ENCODE results near the gene CMYA5. TPM values are rescaled to one million over a fixed set of nuclear protein-coding genes. Genes with fewer than 3 reads are reported as not detected.
"Not testable (repeated sequence)": the region's sequence is repeated elsewhere in the genome, so short reads cannot be mapped to it uniquely, and the experiment has no call there.

The CMYA5 gene
- total RNA-seq, 1 experiment from 2014 or later: 0.07 TPM

- Histone ChIP-seq H3K4me3 (no peak overlapping the region), H3K9me3 (no peaks in the 10 kb centered on the region), H3K27me3 (no peaks in the 10 kb centered on the region), H3K36me3 (no peaks in the 10 kb centered on the region)
- DNase-seq: no peak
These were observed 5.9 kb downstream of the CMYA5 start for GRCh38 chr5:79695526-79695925.

- Histone ChIP-seq H3K27me3 (no peaks in the 10 kb centered on the region), H3K4me3 (no peak overlapping the region), H3K9me3 (no peaks in the 10 kb centered on the region), H3K36me3 (no peaks in the 10 kb centered on the region)
- no peak for DNase-seq
These were observed 7.9 kb downstream of the CMYA5 start for GRCh38 chr5:79697222-79698170.

GRCh38 chr5:79699763-79700400 is 10.2 kb downstream of the CMYA5 start:
- Histone ChIP-seq H3K27me3 (no peaks in the 10 kb centered on the region), H3K9me3 (no peaks in the 10 kb centered on the region), H3K4me3 (no peak overlapping the region), H3K36me3 (no peaks in the 10 kb centered on the region)
- DNase-seq: no peak

- no peaks in the 10 kb centered on the region for H3K36me3 ChIP-seq
- no peaks in the 10 kb centered on the region for H3K9me3 ChIP-seq
- H3K27me3 ChIP-seq: no peaks in the 10 kb centered on the region
- no peak overlapping the region for H3K4me3 ChIP-seq
- DNase-seq: peak; percentile 5
These were observed 13.2 kb downstream of the CMYA5 start for GRCh38 chr5:79702606-79703380.

GRCh38 chr5:79703381-79703645 is 13.7 kb downstream of the CMYA5 start:
- Histone ChIP-seq H3K36me3 (no peaks in the 10 kb centered on the region), H3K27me3 (no peaks in the 10 kb centered on the region), H3K4me3 (no peak overlapping the region), H3K9me3 (no peaks in the 10 kb centered on the region)
- DNase-seq: no peak

GRCh38 chr5:79704553-79704952 is 14.9 kb downstream of the CMYA5 start:
- no peak overlapping the region for H3K4me3 ChIP-seq
- H3K9me3 ChIP-seq: no peaks in the 10 kb centered on the region
- DNase-seq: no peak
- no peaks in the 10 kb centered on the region for H3K27me3 ChIP-seq
- H3K36me3 ChIP-seq: no peaks in the 10 kb centered on the region

DNA sequence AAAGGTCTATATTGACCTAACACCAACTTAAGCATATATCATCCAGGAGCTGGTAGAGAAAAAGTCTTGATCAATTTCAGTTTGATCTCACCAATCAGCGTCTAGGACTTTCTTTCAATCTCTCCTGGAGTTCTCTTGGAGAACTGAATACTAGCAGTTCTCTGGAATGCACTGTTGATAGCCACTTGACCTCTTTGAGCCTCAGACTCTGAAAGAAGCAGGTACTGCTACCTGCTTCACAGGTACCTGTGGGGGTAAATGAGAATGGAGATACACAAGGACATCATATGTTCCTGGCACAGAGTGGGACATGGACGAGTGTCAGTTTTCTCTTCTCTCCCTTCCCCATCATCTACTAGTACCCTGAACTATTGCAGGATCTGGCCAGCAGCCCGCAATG is 16.0 kb downstream of the CMYA5 start:
- H3K27me3 ChIP-seq: no peaks in the 10 kb centered on the region
- DNase-seq: no peak

DNA sequence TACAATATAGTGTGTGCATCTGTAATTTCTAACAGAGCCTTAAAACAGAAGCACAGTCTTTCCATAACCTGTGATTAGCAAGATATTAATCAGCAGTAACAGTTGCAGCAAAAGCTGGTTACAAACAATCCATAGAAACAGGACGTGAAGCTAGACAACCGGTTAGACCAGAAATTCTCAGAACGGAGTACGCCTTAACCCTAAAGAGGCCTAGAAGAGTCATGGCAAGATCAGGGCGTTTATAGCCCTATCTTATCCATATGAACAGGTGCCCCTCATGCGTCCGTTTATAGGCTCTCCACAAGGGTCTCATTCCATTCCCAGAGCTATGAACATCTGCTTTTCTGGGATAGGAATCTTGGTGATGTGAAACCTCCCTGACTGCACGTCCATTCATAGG is 16.7 kb downstream of the CMYA5 start:
- not testable (repeated sequence) for DNase-seq

More for the DNA sequence above, 16.0 kb downstream of the CMYA5 start:
- Histone ChIP-seq H3K36me3 (no peaks in the 10 kb centered on the region), H3K4me3 (no peak overlapping the region), H3K9me3 (no peaks in the 10 kb centered on the region)

DNA sequence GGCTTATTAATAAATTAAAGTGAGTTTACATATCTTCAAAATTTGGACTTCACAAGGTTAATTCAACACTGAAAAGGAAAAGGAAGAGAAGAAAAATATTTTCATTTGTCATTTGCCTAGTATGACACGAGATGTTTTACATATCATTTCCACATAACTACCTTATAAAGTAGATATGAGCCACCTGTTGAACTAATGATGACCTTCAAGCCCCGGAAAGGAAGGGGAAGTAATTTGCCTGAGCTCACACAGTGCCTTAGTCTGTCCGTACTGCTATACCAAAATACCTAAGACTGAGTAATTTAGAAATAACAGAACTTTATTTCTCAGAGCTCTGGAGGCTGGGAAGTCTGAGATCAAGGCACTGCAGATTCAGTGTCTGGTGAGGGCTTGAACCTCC is 17.9 kb downstream of the CMYA5 start:
- no peak for DNase-seq
- no peaks in the 10 kb centered on the region for H3K36me3 ChIP-seq
- H3K4me3 ChIP-seq: no peak overlapping the region
- no peaks in the 10 kb centered on the region for H3K27me3 ChIP-seq
- H3K9me3 ChIP-seq: no peaks in the 10 kb centered on the region

More for the DNA sequence above, 16.7 kb downstream of the CMYA5 start:
- H3K9me3 ChIP-seq, H3K4me3 ChIP-seq, H3K36me3 ChIP-seq, H3K27me3 ChIP-seq: not testable (repeated sequence)

DNA sequence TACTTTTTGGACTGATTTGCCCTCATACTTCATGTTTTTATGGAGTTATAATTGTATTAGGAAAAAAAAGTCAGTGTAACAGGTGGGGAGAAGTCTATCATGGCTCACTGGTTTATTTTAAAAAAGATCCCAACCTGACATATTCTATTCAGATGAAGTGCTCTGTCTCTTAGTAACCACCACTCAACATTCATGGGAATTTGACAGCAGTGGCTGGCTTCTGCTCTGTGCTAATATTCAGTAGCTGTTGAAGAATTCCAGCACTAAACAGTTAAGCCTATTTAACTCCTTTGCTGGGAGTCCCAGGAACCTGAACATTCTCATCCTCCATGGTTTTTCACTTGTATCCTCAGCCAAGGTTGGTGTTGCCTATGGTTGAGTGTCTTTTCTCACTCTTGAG is 23.1 kb downstream of the CMYA5 start:
- DNase-seq: no peak
- no peak overlapping the region for H3K4me3 ChIP-seq
- H3K27me3 ChIP-seq: no peaks in the 10 kb centered on the region
- no peaks in the 10 kb centered on the region for H3K9me3 ChIP-seq
- no peaks in the 10 kb centered on the region for H3K36me3 ChIP-seq

DNA sequence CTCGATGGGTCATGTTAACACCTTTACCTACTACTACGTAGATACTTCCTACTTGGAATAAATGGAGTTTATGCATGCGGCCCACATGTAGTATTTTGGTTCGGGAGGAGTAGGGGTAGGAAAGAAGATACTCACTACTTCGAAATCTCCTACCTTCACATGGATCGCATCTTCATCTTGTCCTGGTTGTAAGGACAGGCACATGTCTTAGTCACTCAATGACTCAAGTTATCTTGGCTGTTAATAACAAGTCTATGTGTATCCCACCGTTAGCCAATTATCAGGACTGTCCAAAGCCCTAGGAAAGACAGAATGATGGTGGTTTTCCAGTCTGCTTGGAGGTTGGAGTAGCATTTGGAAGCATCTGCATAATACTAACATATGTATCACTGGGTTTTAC is 24.1 kb downstream of the CMYA5 start:
- no peak for DNase-seq
- Histone ChIP-seq H3K4me3 (no peak overlapping the region), H3K27me3 (no peaks in the 10 kb centered on the region), H3K9me3 (no peaks in the 10 kb centered on the region), H3K36me3 (no peaks in the 10 kb centered on the region)

GRCh38 chr5:79716839-79717238 is 27.2 kb downstream of the CMYA5 start:
- no peaks in the 10 kb centered on the region for H3K36me3 ChIP-seq

DNA sequence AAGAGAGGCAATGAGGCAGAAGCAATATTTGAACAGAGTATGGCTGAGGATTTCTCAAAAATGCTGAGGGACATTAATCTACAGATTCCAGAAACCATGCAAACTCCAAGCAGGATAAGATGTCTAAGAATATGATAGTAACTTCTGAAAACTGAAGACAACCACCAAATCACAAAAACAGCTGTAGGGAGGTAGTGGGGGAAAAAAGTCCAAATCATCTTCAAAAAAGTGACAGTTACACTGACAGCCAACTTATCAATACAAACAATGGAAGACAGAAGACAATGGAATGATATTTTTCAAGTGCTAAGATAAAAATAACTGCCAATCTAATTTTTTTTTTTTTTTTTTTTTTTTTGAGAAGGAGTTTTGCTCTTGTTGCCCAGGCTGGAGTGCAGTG is 30.5 kb downstream of the CMYA5 start:
- Histone ChIP-seq H3K4me3 (no peak overlapping the region), H3K27me3 (no peaks in the 10 kb centered on the region), H3K9me3 (peaks cover 13% of the 10 kb centered on the region), H3K36me3 (no peaks in the 10 kb centered on the region)
- no peak for DNase-seq

More at GRCh38 chr5:79716839-79717238, 27.2 kb downstream of the CMYA5 start:
- H3K27me3 ChIP-seq: no peaks in the 10 kb centered on the region
- H3K9me3 ChIP-seq: peaks cover 13% of the 10 kb centered on the region
- H3K4me3 ChIP-seq: no peak overlapping the region
- DNase-seq: no peak

DNA sequence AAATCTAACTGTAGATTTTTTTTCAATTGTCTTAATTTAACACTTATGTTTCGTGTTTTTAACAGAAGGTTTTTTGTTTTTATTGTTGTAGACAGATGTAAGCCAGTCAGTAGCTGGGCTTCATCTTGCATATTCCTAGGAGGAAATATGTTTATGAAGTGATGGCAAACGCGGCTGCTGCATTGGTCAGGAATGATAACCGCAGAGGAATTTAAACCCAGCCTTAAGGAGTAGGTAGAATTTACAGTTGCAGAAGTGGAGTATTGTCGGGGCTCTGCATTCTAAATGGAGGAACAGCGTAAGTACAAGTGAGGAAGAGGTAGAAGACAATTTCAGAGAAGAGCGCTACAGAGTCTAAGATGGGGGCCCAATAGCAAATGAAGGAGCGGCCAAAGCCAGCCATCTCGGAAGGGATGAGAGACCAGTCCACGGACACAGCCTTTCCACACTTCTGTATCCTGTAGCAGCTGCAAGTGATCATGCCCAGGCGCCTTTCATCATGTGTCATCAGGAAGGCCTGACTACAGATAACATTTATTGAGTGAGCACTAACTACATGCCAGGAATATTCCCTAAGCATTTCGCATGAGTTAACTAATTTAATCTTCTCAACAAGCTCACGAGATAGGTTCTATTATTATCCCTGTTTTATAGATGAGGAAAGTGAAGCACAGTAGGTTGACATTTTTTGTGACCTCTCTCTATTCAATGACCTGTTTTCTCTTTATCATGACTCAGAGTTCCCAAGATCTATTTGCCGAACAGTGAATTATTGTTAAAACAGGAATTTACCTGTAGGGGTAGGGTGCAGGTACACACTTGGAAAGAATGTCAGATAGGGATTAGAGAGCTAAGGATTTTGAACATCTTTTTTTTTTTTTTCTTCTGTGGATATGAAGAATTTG is 38.1 kb downstream of the CMYA5 start:
- H3K27me3 ChIP-seq: no peaks in the 10 kb centered on the region
- H3K36me3 ChIP-seq: no peaks in the 10 kb centered on the region
- no peak overlapping the region for H3K4me3 ChIP-seq
- DNase-seq: no peak
- no peaks in the 10 kb centered on the region for H3K9me3 ChIP-seq

DNA sequence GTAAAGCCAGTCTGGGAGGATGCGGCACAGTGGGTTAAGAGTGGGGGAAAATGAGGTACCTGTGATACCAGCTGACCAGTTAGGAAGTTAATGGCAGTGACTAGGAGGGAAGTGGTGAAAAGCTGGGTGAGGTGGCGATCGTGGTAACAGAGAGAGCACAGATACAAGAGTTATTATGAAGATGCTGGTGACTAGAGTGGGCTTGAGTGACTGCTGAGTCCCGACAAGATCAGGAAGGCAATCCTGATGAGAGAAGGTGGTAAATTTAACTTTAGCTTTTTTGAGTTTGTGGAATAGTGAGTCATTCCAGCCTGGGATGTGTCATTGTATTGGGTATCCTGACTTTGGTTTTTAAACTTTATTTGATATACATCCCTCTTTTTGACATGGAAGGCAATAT is 38.8 kb downstream of the CMYA5 start:
- Histone ChIP-seq H3K27me3 (no peaks in the 10 kb centered on the region), H3K4me3 (no peak overlapping the region), H3K9me3 (no peaks in the 10 kb centered on the region), H3K36me3 (no peaks in the 10 kb centered on the region)
- DNase-seq: no peak

DNA sequence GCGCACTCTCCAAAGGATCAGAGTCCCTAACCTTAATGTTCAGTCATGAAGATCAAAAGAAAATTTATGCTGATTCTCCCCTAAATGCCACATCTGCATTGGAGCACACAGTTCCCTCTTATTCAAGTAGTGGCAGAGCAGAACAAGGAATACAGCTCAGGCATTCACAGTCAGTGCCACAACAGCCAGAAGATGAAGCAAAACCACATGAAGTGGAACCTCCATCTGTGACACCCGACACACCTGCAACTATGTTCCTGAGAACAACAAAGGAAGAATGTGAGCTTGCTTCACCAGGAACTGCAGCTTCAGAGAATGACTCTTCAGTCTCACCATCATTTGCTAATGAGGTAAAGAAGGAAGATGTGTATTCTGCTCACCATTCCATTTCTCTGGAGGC is 40.0 kb downstream of the CMYA5 start:
- DNase-seq: no peak
- Histone ChIP-seq H3K4me3 (no peak overlapping the region), H3K36me3 (no peaks in the 10 kb centered on the region), H3K9me3 (no peaks in the 10 kb centered on the region), H3K27me3 (no peaks in the 10 kb centered on the region)
